Stomach (tissue), 4 donors: ENCODE results near the gene TUBB2A.

Experiments
- CTCF ChIP-seq, 7 experiments: fragments of 450-650 bp in 4 of 7; fragments of 200-600 bp in 3 of 7; sonication (generic) in 3 of 7; IDR thresholded peaks; one replicate each; pipeline ENCODE4 v1.5.1; 2016 to 2019; ENCODE audit warnings: antibody characterized with exemption in 7 of 7, control low read depth in 2 of 7, mild to moderate bottlenecking in 1 of 7
- EP300 ChIP-seq: sonication (generic); formaldehyde crosslinking; IDR thresholded peaks from one replicate; pipeline ENCODE4 v1.6.1; 2017; ENCODE audit warnings: antibody characterized with exemption
- POLR2AphosphoS5 ChIP-seq, 3 donors: sonication (generic); formaldehyde crosslinking; IDR thresholded peaks; one replicate each; pipeline ENCODE4 v1.6.1; 2016; ENCODE audit warnings: antibody characterized with exemption in 3 of 3

- TF ChIP-seq CTCF (IDR thresholded peaks at IDR 0.05) = no peak
- no peak for TF ChIP-seq EP300
- no peak for TF ChIP-seq POLR2AphosphoS5 (IDR thresholded peaks at IDR 0.05)
These were observed 14.8 kb downstream of the TUBB2A start for GRCh38 chr6:3142536-3142935.
